HepG2 (cell line): Measurements from ENCODE around the gene INSIG2. TPM values are rescaled to one million over a fixed set of nuclear protein-coding genes. Genes with fewer than 3 reads are reported as not detected.

Source experiments
- AFF4 ChIP-seq: sonication (generic); formaldehyde crosslinking; IDR thresholded peaks from 2 replicates; pipeline ENCODE4 v1.4.0; 2020; ENCODE audit warnings: missing genetic modification reagents
- FOXM1 ChIP-seq: sonication (generic); formaldehyde crosslinking; IDR thresholded peaks from 2 replicates; pipeline ENCODE4 v1.5.0; 2020; ENCODE audit warnings: missing genetic modification reagents
- GMEB1 ChIP-seq: sonication (generic); formaldehyde crosslinking; IDR thresholded peaks from 2 replicates; pipeline ENCODE4 v1.5.1; 2020; ENCODE audit warnings: missing genetic modification reagents, mild to moderate bottlenecking, borderline replicate concordance
- HMGXB4 ChIP-seq, 2 experiments: sonication (generic) in 1 of 2; formaldehyde crosslinking in 1 of 2; IDR thresholded peaks; 2 replicates each; pipeline versions ENCODE4 v1.4.0 to v1.6.1; 2018 to 2020; ENCODE audit warnings: missing genetic modification reagents in 2 of 2, borderline replicate concordance in 1 of 2, low read depth in 1 of 2, mild to moderate bottlenecking in 1 of 2, missing biosample characterization in 1 of 2
- HNF4A ChIP-seq: sonication (generic); formaldehyde crosslinking; IDR thresholded peaks from 2 replicates; pipeline ENCODE4 v1.4.0; 2020; ENCODE audit warnings: missing genetic modification reagents
- REST ChIP-seq, 2 experiments: IDR thresholded peaks; 2 replicates each; pipeline ENCODE4 v1.6.1; 2011 to 2012; ENCODE audit warnings: low read length in 2 of 2, borderline replicate concordance in 1 of 2, low read depth in 1 of 2, mild to moderate bottlenecking in 1 of 2, moderate library complexity in 1 of 2
- RORA ChIP-seq: sonication (generic); formaldehyde crosslinking; IDR thresholded peaks from 2 replicates; pipeline ENCODE4 v1.5.0; 2020; ENCODE audit warnings: mild to moderate bottlenecking, missing genetic modification reagents, moderate library complexity
- TFDP2 ChIP-seq: sonication (generic); formaldehyde crosslinking; IDR thresholded peaks from 2 replicates; pipeline ENCODE4 v1.4.0; 2020; ENCODE audit warnings: missing genetic modification reagents
- ZBTB33 ChIP-seq: sonication (generic); formaldehyde crosslinking; IDR thresholded peaks from 2 replicates; pipeline ENCODE4 v1.4.0; 2020; ENCODE audit warnings: missing genetic modification reagents
- ZNF530 ChIP-seq: sonication (generic); formaldehyde crosslinking; IDR thresholded peaks from 2 replicates; pipeline ENCODE4 v1.5.0; 2020; ENCODE audit warnings: low read depth, mild to moderate bottlenecking, missing genetic modification reagents
- polyA plus RNA-seq, 8 experiments: library from polyadenylated mRNA; depleted of rRNA in 3 of 8; stranded (reverse) in 7 of 8; unstranded in 1 of 8; fragments of >200 nt; fragmentation: Illumina TruSeq in 4 of 8; extraction: Trizol in 4 of 8; gene quantifications; 2 replicates each; pipeline versions ENCODE4 v1.2.1 to v1.2.3, GENCODE V29; 2011 to 2016; ENCODE audit warnings: low read depth in 4 of 8, missing spikeins in 1 of 8, mixed read lengths in 1 of 8; ENCODE audit not compliant: insufficient read depth in 1 of 8
- total RNA-seq, 5 experiments: library from RNA; depleted of rRNA; stranded (reverse); fragments of >200 nt; fragmentation: Illumina TruSeq; extraction: Trizol; gene quantifications; 2 replicates each; pipeline ENCODE4 v1.2.3, GENCODE V29; 2016; ENCODE audit warnings: low read depth in 1 of 5

Gene INSIG2
- total and polyA plus RNA-seq, 2 of the 13 experiments (the other 11 are each of a cell fraction or from before 2014, with no cell fraction given), result 73.5 to 481 TPM

GRCh38 chr2:118146315-118147283 lies 58.3 kb downstream of the INSIG2 start (continued):
- TF ChIP-seq HNF4A, result peak; percentile 51; the same call in 1 of the 2 replicates
- no peak for TF ChIP-seq REST (IDR thresholded peaks at IDR 0.05; ENCODE audit: borderline replicate concordance in 1 of 2, low read depth in 1 of 2, low read length in 2 of 2)
- TF ChIP-seq ZBTB33 (CRISPR knock-in tag), result no peak
- TF ChIP-seq AFF4 (CRISPR knock-in tag), result no peak
- no peak for TF ChIP-seq FOXM1
- no peak for TF ChIP-seq ZNF530 (CRISPR knock-in tag)
- TF ChIP-seq RORA (CRISPR knock-in tag), result no peak
- TF ChIP-seq TFDP2 (CRISPR knock-in tag), result no peak
- no peak for TF ChIP-seq HMGXB4 (CRISPR knock-in tag; IDR thresholded peaks at IDR 0.05; ENCODE audit: borderline replicate concordance in 1 of 2, low read depth in 1 of 2)
- no peak for TF ChIP-seq GMEB1 (CRISPR knock-in tag)
